AG08395 (cell line): Measurements from ENCODE around the gene ADAM12.
"Not testable (repeated sequence)": the region's sequence is repeated elsewhere in the genome, so short reads cannot be mapped to it uniquely, and the experiment has no call there.

Experiments
- DNase-seq: peaks from one replicate; pipeline ENCODE4 v3.0.0; 2012; ENCODE audit warnings: mixed read lengths, low spot score

The ADAM12 gene

DNA sequence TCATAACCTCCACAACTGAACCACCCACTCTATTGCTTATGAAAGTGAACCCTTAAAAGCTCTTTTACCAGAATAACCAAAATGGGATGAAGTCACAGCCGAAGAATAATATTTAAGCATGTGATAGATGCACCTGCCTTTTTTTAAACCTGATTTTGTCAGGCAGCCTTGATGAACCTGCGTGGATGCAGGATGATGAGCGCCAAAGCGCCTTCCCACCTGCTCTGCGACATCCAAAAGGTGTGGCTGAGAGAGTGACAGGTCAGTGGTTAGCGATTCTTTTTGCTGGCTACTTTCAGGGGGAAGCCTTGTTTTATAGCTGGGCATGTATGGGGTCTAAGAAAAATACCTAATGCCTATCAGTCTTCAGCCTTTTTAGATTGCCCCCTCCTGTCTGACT, 334.1 kb downstream of the ADAM12 start:
- DNase-seq: no peak

DNA sequence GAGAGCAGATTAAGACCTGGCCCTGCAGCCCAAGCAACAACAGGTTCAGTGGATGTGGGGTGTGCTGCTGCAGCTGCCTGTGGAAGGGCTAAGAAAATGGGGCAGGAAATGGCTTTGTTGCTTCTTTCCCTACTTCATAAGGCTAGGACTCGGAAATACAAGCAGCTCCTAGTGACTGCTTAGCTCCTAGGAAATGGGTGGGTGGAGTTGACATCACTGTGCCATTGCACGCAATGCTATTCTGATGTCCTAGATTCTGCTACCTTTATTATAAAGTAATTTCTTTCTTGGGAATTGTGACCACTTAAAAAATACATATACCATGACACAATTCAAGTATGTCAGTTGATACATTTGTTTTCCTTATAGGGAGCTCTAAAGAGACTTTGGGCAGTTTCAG, 336.1 kb downstream of the ADAM12 start:
- DNase-seq: no peak

- peak; percentile 65 for DNase-seq
Observed at GRCh38 chr10:126049759-126050700, 338.2 kb downstream of the ADAM12 start.

- DNase-seq: not testable (repeated sequence)
Observed at GRCh38 chr10:126047749-126048148, 340.5 kb downstream of the ADAM12 start.

GRCh38 chr10:126046831-126047230, 341.4 kb downstream of the ADAM12 start:
- no peak for DNase-seq

DNA sequence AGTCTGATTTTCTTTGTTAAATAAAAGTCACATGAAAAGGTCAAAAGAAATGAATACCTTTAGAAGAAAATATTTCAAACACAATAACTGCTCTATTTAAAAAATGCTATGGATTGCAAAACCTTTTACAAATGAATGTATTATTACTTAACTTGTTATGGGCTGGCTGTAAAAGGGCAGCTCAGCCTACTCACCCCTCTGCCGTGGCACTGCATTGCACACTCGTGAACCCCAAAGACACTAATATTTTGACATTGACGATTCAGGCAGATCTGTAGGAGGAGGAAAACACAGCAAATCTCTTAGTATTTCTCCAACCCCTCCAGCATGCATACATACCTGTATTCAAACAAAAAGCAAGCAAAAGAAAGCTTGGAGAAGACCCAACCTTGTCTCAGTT, 342.4 kb downstream of the ADAM12 start:
- DNase-seq: no peak

GRCh38 chr10:126043389-126043788, 344.9 kb downstream of the ADAM12 start:
- DNase-seq: no peak

- DNase-seq: no peak
Observed at GRCh38 chr10:126042906-126043305, 345.4 kb downstream of the ADAM12 start.

- no peak for DNase-seq
Observed at GRCh38 chr10:126042354-126042753, 345.9 kb downstream of the ADAM12 start.

- DNase-seq: peak; percentile 83
Observed at GRCh38 chr10:126041804-126042231, 346.5 kb downstream of the ADAM12 start.

DNA sequence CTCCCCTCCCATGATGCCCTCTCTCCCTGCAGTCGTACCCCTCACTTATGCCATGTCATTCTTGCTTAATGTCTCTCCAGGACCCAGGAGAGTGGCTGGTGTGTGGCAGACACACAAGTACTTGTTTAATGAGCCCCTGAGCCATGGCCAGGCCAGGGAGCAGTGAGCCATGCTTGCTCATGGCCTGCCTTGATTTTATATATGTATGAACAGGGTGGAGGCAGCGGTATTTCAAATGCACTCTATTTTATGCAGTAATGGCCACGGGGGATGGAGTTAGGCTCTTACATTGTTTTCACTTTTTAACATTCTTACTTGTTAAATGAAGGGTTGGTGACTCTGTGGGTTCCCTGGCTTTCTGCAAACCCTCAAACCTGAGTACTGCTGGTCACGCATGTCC, 347.2 kb downstream of the ADAM12 start:
- no peak for DNase-seq

DNA sequence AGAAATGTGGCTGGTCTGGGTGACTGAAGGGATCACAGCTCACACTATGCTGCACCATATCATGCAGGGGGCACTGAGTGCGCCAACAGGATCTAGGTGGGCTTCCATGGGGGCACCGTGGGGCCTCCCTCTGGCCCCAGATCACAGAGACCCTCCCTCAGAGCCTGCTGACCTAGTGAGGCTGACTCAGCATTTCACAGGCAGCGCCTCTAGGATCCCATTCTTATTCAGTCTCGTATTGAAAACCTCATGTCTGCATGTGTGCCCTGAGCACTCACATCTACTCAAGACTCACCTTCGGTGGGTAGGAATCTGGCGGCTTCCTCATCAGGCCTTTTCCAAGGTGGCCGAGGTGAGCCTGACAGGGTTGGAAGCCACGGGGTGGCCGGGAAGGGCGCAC, 350.3 kb downstream of the ADAM12 start:
- DNase-seq: no peak

- no peak for DNase-seq
Observed at GRCh38 chr10:126036515-126036914, 351.8 kb downstream of the ADAM12 start.

DNA sequence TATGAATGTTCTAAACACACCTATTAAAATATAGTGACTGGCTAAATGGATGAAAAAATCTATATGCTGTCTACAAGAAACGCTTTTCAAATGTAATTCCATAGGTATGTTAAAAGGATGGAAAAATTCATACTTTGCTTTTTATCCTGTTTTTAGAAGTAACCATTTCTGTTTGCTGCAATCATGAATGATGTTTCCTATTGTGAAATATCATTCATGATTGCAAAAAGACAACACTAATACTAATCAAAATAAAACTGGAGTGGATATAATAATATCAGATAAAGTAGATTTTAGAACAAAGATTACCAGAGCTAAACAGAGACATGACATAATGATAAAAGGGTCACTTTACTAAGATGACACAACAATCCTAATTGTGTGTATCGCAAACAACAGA, 353.7 kb downstream of the ADAM12 start:
- no peak for DNase-seq

- DNase-seq: no peak
Observed at GRCh38 chr10:126029999-126030398, 358.3 kb downstream of the ADAM12 start.

- DNase-seq: no peak
Observed at GRCh38 chr10:126027692-126028091, 360.6 kb downstream of the ADAM12 start.

- DNase-seq: no peak
Observed at GRCh38 chr10:126022841-126023240, 365.4 kb downstream of the ADAM12 start.

DNA sequence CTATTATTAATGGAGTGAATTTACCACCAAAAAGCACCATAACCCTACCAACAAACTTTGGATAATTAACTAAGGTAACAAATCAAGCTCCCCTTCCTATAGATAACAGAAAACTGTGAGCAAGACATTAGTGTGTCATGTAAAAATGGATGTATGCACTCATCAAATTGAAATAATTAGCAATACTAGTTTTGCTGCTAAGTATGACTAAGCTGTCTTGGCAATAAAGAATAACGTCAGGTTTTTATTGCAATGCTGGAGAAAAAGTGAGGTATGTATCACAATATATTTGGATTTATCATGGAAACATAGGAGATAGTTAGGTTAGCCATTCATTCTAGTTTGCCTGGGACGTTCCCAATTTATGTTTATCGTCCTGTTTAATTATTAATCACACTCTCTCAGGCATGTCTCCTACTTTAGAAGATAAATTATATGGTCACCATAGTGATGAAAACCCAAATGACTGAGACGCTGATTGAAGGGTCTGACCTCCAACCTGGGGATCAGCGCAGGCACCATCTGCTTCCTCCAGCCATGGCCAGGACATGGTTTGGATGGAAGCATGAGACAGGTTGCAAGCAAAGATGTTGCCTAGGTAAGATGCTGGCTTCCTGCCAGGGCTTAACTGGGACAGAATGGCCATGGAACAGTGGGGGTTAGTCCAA, 366.3 kb downstream of the ADAM12 start:
- DNase-seq: no peak

GRCh38 chr10:126017961-126018560, 370.2 kb downstream of the ADAM12 start:
- no peak for DNase-seq

- no peak for DNase-seq
Observed at GRCh38 chr10:126016882-126017281, 371.4 kb downstream of the ADAM12 start.

DNA sequence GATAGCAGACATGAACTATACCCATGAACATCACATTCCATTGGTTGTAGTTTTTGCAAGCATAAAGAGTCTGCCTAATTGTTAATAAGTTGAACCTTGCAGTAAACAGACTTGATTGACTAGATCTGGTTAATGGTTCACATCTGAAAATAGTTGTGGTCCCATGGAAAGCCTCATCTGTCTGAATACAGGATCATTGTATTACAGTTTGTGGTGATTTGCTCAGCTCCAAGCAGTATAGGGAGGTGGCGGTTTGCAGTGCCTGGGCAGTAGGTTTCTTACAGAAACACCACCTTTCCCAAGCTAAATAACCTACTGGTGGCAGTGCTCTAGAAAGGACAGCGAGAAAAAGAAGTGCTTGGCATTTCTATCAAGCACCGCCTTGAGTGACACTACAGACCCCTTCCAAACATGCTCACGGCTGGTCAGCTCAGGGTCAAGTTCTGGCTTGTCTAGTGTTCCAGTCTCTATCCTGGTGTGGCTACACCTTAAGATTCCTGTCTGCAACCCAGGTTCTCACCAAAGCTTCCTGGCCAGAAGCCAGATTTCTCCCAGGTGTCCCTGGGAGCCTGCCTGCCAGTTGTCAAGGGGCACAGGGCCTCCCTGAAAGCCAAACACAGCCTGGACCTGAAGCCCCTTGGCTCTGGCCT, 372.0 kb downstream of the ADAM12 start:
- DNase-seq: no peak

DNA sequence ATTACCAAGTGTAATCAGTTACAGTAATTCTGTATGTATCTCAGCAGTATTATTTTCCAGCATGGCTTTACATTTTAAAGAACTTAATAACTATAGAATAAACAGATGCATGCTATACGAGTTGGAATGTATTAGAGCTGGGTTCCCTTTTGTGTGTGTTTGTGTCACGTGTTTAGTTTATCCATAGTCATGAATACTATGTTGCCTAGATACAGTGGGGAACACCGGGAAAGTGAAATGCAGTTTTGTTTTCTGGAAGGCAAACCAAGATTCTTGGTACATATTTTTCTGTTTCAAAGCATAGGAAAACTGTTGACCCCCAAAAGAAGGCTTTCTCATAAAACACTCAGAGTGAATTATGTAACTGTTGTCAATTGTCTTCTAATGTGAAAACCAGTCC, 372.9 kb downstream of the ADAM12 start:
- DNase-seq: no peak
